ENCODE results near the gene SARDH. TPM values are rescaled to one million over a fixed set of nuclear protein-coding genes. Genes with fewer than 3 reads are reported as not detected.

The SARDH gene
- total RNA-seq, 4 donors from 2014 or later, result 0.62 to 2.3 (median 1.2) TPM; not detected in 1

- H3K27ac ChIP-seq, result no peak overlapping the region
- TF ChIP-seq POLR2A (IDR thresholded peaks at IDR 0.05), result no peak
- no peak for TF ChIP-seq POLR2AphosphoS5 (IDR thresholded peaks at IDR 0.05)
- TF ChIP-seq CTCF (IDR thresholded peaks at IDR 0.05), result no peak
- TF ChIP-seq EP300 (IDR thresholded peaks at IDR 0.05), result no peak
- no peaks in the 10 kb centered on the region for H3K9me3 ChIP-seq
- ATAC-seq, result no peak
- H3K4me1 ChIP-seq, result peaks cover 0 to 4% (median 0%) of the 10 kb centered on the region in 3 donors
- WGBS, 2 donors (ENCODE audit: low coverage in 1 of 2), result 82% methylated on average over 12 of the region's 30 CpGs; no CpG with 5 or more reads in 1 of the 2 donors
- peaks cover 16% of the 10 kb centered on the region for H3K27me3 ChIP-seq
- H3K36me3 ChIP-seq, result no peaks in the 10 kb centered on the region
- H3K4me3 ChIP-seq, result no peak overlapping the region
Measured at GRCh38 chr9:133708246-133709014, 29.7 kb downstream of the SARDH start.

GRCh38 chr9:133707763-133708245 lies 30.3 kb downstream of the SARDH start:
- Histone ChIP-seq H3K4me1 (peaks cover 0 to 10% (median 5%) of the 10 kb centered on the region in 3 donors), H3K27ac (peak overlapping the region in 1 of 4 donors; percentile 11), H3K27me3 (peaks cover 22% of the 10 kb centered on the region), H3K4me3 (no peak overlapping the region), H3K36me3 (no peaks in the 10 kb centered on the region), H3K9me3 (no peaks in the 10 kb centered on the region)
- no peak for TF ChIP-seq POLR2AphosphoS5 (IDR thresholded peaks at IDR 0.05)
- no peak for TF ChIP-seq CTCF (IDR thresholded peaks at IDR 0.05)
- TF ChIP-seq POLR2A (IDR thresholded peaks at IDR 0.05), result no peak
- no peak for TF ChIP-seq EP300 (IDR thresholded peaks at IDR 0.05)
- WGBS, 2 donors (ENCODE audit: low coverage in 1 of 2), result 100% methylated on average over 4 of the region's 15 CpGs; no CpG with 5 or more reads in 1 of the 2 donors
- ATAC-seq, result no peak

- ATAC-seq, result no peak
- WGBS, 2 donors (ENCODE audit: low coverage in 1 of 2), result 64% methylated on average over 2 of the region's 17 CpGs; no CpG with 5 or more reads in 1 of the 2 donors
- Histone ChIP-seq H3K9me3 (no peaks in the 10 kb centered on the region), H3K4me3 (no peak overlapping the region), H3K36me3 (no peaks in the 10 kb centered on the region), H3K4me1 (peaks cover 0 to 16% (median 11%) of the 10 kb centered on the region in 3 donors), H3K27ac (peak overlapping the region in 2 of 4 donors; percentile 11 to 44), H3K27me3 (peaks cover 28% of the 10 kb centered on the region)
- TF ChIP-seq POLR2A (IDR thresholded peaks at IDR 0.05), result no peak
- TF ChIP-seq POLR2AphosphoS5 (IDR thresholded peaks at IDR 0.05), result no peak
- no peak for TF ChIP-seq EP300 (IDR thresholded peaks at IDR 0.05)
- TF ChIP-seq CTCF (IDR thresholded peaks at IDR 0.05), result no peak
Measured at GRCh38 chr9:133707065-133707762, 30.9 kb downstream of the SARDH start.

GRCh38 chr9:133706307-133707050 lies 31.7 kb downstream of the SARDH start:
- Histone ChIP-seq H3K9me3 (no peaks in the 10 kb centered on the region), H3K4me3 (no peak overlapping the region), H3K27ac (peak overlapping the region in 1 of 4 donors; percentile 27), H3K27me3 (peaks cover 32% of the 10 kb centered on the region), H3K36me3 (no peaks in the 10 kb centered on the region), H3K4me1 (peaks cover 0 to 23% (median 12%) of the 10 kb centered on the region in 3 donors)
- 57 to 86% methylated on average over 1 to 7 of the region's 12 CpGs for WGBS, 2 donors (ENCODE audit: low coverage in 1 of 2)
- no peak for TF ChIP-seq POLR2A (IDR thresholded peaks at IDR 0.05)
- no peak for TF ChIP-seq POLR2AphosphoS5 (IDR thresholded peaks at IDR 0.05)
- TF ChIP-seq EP300 (IDR thresholded peaks at IDR 0.05), result no peak
- TF ChIP-seq CTCF (IDR thresholded peaks at IDR 0.05), result no peak
- ATAC-seq, result no peak
